CD4-positive, alpha-beta T cell treated with Interleukin-6 at 100 ng/mL for 8 hours (primary cell): ENCODE results near the gene GLG1.
"Not testable (repeated sequence)": the region's sequence is repeated elsewhere in the genome, so short reads cannot be mapped to it uniquely, and the experiment has no call there.

Experiments used
- DNase-seq: peaks from one replicate; pipeline ENCODE4 v3.0.0-alpha.2; 2020; ENCODE audit warnings: mixed read lengths, low spot score

The GLG1 gene

GRCh38 chr16:74443624-74444346 is 163.1 kb downstream of the GLG1 start:
- DNase-seq: not testable (repeated sequence)

GRCh38 chr16:74439685-74440084 is 167.2 kb downstream of the GLG1 start:
- no peak for DNase-seq

- DNase-seq: peak; percentile 19
Measured at GRCh38 chr16:74438492-74438979, 168.4 kb downstream of the GLG1 start.

- no peak for DNase-seq
Measured at GRCh38 chr16:74431516-74431915, 175.4 kb downstream of the GLG1 start.

GRCh38 chr16:74430036-74430712 is 176.7 kb downstream of the GLG1 start:
- DNase-seq: peak; percentile 35

GRCh38 chr16:74428493-74428892 is 178.4 kb downstream of the GLG1 start:
- DNase-seq: not testable (repeated sequence)

- DNase-seq: not testable (repeated sequence)
Measured at GRCh38 chr16:74425751-74426150, 181.2 kb downstream of the GLG1 start.

DNA sequence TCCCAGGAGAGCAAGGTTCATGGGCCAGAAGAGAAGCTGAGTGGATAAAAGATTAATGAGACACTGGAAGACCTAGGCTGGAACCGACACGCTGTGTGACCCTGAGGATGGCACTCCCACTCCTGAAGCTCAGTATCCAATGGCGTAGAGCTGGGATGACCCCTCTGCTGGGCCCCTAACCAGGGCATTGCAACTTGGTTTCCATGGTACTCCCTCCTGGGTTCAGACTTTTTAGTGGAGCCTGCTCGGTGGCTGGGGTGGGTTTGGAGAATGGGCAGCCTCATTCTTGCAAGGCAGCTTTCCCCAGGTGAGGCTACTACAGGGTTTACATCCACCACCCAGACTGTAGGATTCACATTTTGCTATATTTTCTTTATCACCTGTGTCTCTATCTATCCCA is 183.2 kb downstream of the GLG1 start:
- DNase-seq: not testable (repeated sequence)

GRCh38 chr16:74422086-74422485 is 184.8 kb downstream of the GLG1 start:
- DNase-seq: not testable (repeated sequence)

- DNase-seq: not testable (repeated sequence)
Measured at GRCh38 chr16:74421482-74421785, 185.5 kb downstream of the GLG1 start.

- not testable (repeated sequence) for DNase-seq
Measured at GRCh38 chr16:74420612-74421481, 186.1 kb downstream of the GLG1 start, which contains the start of gene CLEC18B. CLEC18B (minus strand) TSS chr16:74421478; CDS start chr16:74421270, 208 bp downstream.

DNA sequence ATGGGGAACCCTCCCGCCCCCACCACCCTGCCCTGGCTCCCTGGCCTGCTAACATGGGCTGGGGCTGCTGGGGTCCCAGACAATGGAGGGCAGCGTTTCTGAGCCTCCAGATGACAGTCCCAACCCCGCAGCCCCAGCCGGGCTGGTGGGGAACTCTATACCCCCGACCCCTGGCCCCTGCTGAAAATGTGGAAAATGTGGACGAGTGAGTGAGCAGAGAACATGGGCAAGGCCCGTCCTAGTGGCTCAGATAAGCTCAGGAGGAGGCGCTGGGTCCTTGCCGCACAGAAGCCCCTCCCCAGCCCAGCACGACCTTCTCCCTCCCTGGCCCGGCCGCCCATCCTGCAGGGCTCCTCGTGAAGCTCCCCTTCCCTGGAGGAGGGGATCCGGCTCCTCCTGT is 187.1 kb downstream of the GLG1 start:
- DNase-seq: not testable (repeated sequence)

DNA sequence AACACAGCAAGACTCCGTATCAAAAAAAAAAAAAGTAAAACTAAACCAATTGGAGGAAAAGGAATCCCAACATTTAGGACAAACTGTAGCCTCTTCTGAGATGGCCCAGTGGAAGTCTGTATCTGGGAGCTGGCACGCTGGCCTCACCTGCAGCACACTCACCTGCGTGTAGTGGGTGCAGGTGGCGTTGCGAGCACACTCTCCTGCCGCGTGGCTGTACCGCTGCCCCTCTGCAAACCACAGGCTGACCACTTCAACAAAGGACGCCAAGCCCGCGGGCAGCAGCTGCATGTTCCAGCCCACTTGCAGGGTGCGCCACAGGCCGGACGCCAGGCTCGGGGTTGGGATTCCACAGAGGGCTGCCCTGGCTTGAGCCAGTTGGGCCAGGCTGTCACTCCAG is 189.0 kb downstream of the GLG1 start:
- DNase-seq: not testable (repeated sequence)

DNA sequence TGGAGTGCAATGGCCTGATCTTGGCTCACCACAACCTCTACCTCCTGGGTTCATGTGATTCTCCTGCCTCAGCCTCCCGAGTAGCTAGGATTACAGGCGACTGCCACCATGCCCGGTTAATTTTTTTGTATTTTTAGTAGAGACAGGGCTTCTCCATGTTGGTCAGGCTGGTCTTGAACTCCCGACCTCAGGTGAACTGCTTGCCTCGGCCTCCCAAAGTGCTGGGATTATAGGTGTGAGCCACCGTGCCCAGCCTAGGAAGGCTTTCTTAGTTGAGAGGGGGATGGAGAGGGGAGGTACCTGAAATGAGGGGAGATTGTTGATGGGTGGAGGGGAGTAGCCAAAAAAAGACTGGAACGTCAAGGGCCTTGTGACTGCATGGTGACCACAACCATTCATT is 193.0 kb downstream of the GLG1 start:
- not testable (repeated sequence) for DNase-seq

GRCh38 chr16:74413485-74413884 is 193.4 kb downstream of the GLG1 start:
- DNase-seq: not testable (repeated sequence)

DNA sequence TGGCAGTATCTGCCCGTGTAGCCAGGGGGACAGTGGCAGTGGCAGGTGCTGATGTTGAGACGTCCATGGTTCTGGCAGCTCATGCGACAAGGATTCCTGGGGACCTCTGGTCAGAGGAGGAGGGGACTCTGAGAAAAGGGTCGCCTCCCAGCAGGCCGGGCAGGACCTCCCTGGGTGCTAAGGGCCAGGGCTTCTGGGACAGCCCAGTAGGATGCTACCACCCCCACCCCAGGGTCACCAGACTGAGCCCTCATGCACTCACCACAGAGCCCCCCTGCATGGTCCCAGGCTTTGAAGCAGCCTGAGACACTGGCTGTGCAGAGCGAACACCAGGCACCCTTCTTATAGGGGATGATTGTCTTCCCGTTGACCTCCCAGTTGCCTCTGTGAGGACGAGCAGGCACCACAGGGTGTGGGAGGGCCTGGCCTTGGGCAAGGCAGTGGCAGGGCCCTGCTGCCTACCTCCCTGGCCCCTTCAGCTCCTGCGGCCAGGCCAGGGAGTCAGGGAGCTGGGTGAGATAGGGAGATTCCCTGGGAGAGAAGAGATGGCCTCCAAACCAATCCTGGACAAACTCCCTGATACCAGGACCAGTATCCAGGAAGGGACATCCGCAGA is 194.0 kb downstream of the GLG1 start:
- not testable (repeated sequence) for DNase-seq

GRCh38 chr16:74412138-74412774 is 194.7 kb downstream of the GLG1 start:
- DNase-seq: not testable (repeated sequence)

GRCh38 chr16:74410981-74411380 is 195.9 kb downstream of the GLG1 start:
- DNase-seq: not testable (repeated sequence)

GRCh38 chr16:74410057-74410957 is 196.6 kb downstream of the GLG1 start:
- DNase-seq: not testable (repeated sequence)
